ENCODE data around the gene FN3K. TPM values are rescaled to one million over a fixed set of nuclear protein-coding genes. Genes with fewer than 3 reads are reported as not detected.
A peak's percentile ranks its signal among the peaks of the same experiment; 100 is the strongest.

Gene FN3K
- total and polyA plus RNA-seq, 2 of the 13 experiments (the other 11 are each of a cell fraction or from before 2014, with no cell fraction given) = 3.5 to 12.2 TPM

GRCh38 chr17:82751571-82752370 lies 16.4 kb downstream of the FN3K start, which contains the start of gene TBCD (continued):
- TF ChIP-seq, protein P1, sequence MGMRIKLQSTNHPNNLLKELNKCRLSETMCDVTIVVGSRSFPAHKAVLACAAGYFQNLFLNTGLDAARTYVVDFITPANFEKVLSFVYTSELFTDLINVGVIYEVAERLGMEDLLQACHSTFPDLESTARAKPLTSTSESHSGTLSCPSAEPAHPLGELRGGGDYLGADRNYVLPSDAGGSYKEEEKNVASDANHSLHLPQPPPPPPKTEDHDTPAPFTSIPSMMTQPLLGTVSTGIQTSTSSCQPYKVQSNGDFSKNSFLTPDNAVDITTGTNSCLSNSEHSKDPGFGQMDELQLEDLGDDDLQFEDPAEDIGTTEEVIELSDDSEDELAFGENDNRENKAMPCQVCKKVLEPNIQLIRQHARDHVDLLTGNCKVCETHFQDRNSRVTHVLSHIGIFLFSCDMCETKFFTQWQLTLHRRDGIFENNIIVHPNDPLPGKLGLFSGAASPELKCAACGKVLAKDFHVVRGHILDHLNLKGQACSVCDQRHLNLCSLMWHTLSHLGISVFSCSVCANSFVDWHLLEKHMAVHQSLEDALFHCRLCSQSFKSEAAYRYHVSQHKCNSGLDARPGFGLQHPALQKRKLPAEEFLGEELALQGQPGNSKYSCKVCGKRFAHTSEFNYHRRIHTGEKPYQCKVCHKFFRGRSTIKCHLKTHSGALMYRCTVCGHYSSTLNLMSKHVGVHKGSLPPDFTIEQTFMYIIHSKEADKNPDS (CRISPR knock-in tag; IDR thresholded peaks at IDR 0.05) = peak; percentile 82; the same call in 1 of the 2 replicates
- TF ChIP-seq ZNF331 (CRISPR knock-in tag; IDR thresholded peaks at IDR 0.05) (peak; percentile 90), ZNF768 (CRISPR knock-in tag; IDR thresholded peaks at IDR 0.05) (peak; percentile 81), ZNF562 (CRISPR knock-in tag; IDR thresholded peaks at IDR 0.05; ENCODE audit: borderline replicate concordance) (no peak; the same call in 1 of the 2 replicates), SNAPC2 (CRISPR knock-in tag; IDR thresholded peaks at IDR 0.05) (peak; percentile 81; the same call in 1 of the 2 replicates), RFX1 (IDR thresholded peaks at IDR 0.05) (no peak), ETV6 (CRISPR knock-in tag; conservative IDR thresholded peaks at IDR 0.05) (peak; percentile 87; the same call in 1 of the 2 replicates), ZFX (CRISPR knock-in tag; IDR thresholded peaks at IDR 0.05; ENCODE audit: low read depth) (peak; percentile 94), KLF13 (CRISPR knock-in tag; IDR thresholded peaks at IDR 0.05) (peak; percentile 99; the same call in 1 of the 2 replicates), ASH2L (IDR thresholded peaks at IDR 0.05; ENCODE audit: insufficient read length, low read depth, low read length) (peak; percentile 91), UBTF (CRISPR knock-in tag; IDR thresholded peaks at IDR 0.05) (peak; percentile 86), FOXM1 (CRISPR knock-in tag; IDR thresholded peaks at IDR 0.05) (no peak), CBX5 (CRISPR knock-in tag; IDR thresholded peaks at IDR 0.05; ENCODE audit: borderline replicate concordance) (peak; percentile 95), ATF1 (CRISPR knock-in tag; IDR thresholded peaks at IDR 0.05) (no peak), MIER2 (CRISPR knock-in tag; IDR thresholded peaks at IDR 0.05) (peak; percentile 64; the same call in 1 of the 2 replicates), ZNF282 (IDR thresholded peaks at IDR 0.05; ENCODE audit: partially characterized antibody) (no peak), ZBTB21 (CRISPR knock-in tag; IDR thresholded peaks at IDR 0.05) (0 out of 2 replicates have a peak, but pooled peaks have one; percentile 59), PBX2 (CRISPR knock-in tag; IDR thresholded peaks at IDR 0.05) (no peak), MBNL3 (CRISPR knock-in tag; conservative IDR thresholded peaks at IDR 0.05) (no peak), JUN (CRISPR knock-in tag; IDR thresholded peaks at IDR 0.05) (peak; percentile 79; the same call in 1 of the 2 replicates)
- TF ChIP-seq, protein P2, sequence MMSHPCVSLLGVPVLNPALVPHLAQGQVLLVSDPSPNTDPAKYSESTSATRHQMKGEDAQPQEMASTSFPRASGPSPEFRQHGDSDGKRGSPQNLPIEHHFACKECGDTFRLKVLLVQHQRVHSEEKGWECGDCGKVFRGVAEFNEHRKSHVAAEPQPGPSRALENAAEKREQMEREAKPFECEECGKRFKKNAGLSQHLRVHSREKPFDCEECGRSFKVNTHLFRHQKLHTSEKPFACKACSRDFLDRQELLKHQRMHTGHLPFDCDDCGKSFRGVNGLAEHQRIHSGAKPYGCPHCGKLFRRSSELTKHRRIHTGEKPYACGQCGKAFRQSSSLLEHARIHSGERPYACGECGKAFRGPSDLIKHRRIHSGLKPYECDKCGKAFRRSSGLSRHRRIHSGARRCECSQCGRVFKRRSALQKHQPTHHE (CRISPR knock-in tag; IDR thresholded peaks at IDR 0.05; ENCODE audit: borderline replicate concordance) = peak; percentile 85; the same call in 1 of the 2 replicates
- TF ChIP-seq, protein P3, sequence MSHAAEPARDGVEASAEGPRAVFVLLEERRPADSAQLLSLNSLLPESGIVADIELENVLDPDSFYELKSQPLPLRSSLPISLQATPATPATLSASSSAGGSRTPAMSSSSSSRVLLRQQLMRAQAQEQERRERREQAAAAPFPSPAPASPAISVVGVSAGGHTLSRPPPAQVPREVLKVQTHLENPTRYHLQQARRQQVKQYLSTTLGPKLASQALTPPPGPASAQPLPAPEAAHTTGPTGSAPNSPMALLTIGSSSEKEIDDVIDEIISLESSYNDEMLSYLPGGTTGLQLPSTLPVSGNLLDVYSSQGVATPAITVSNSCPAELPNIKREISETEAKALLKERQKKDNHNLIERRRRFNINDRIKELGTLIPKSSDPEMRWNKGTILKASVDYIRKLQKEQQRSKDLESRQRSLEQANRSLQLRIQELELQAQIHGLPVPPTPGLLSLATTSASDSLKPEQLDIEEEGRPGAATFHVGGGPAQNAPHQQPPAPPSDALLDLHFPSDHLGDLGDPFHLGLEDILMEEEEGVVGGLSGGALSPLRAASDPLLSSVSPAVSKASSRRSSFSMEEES (CRISPR knock-in tag; IDR thresholded peaks at IDR 0.05) = 0 out of 2 replicates have a peak, but pooled peaks have one; percentile 54
